A673 (cell line): Measurements from ENCODE around the gene KLHL10. TPM values are rescaled to one million over a fixed set of nuclear protein-coding genes. Genes with fewer than 3 reads are reported as not detected.

Experiments used
- BruUV-seq: library from RNA; stranded (reverse); fragments of 400-500 nt; replicated peaks from 2 replicates; lab custom pipeline; 2021; lab: Mats Ljungman, UMichigan
- CTCF ChIA-PET: fragments of 300-600 bp; sonication (Branson Sonifier 250); formaldehyde crosslinking; loops from one replicate; lab custom pipeline; 2022; ENCODE audit warnings: antibody characterized with exemption; lab: Charles Lee
- POLR2A ChIA-PET: fragments of 300-600 bp; sonication (Branson Sonifier 250); formaldehyde crosslinking; loops from one replicate; lab custom pipeline; 2022; ENCODE audit warnings: antibody characterized with exemption; ENCODE audit not compliant: low non-redundant PET; lab: Charles Lee
- DNase-seq: peaks from one replicate; pipeline ENCODE4 v3.0.0-alpha.2; 2015; ENCODE audit warnings: low spot score
- H3K27ac ChIP-seq: fragments of 200-600 bp; sonication (generic); 2 replicates; pipeline ENCODE4 v1.5.1; 2016; ENCODE audit warnings: mixed run types, low read depth, mild to moderate bottlenecking, mixed read lengths, antibody characterized with exemption, low read length; ENCODE audit not compliant: poor library complexity, severe bottlenecking
- H3K27me3 ChIP-seq: fragments of 200-600 bp; sonication (generic); replicated peaks from 2 replicates; pipeline ENCODE4 v1.6.1; 2017; ENCODE audit warnings: mixed run types, low read depth, mild to moderate bottlenecking, mixed read lengths, antibody characterized with exemption, low read length; ENCODE audit not compliant: insufficient read depth, poor library complexity
- H3K36me3 ChIP-seq: fragments of 200-600 bp; sonication (generic); 2 replicates; pipeline ENCODE4 v1.6.1; 2016; ENCODE audit warnings: mixed run types, mild to moderate bottlenecking, mixed read lengths, antibody characterized with exemption, low read length; ENCODE audit not compliant: insufficient read depth, poor library complexity, severe bottlenecking
- H3K4me1 ChIP-seq: fragments of 200-600 bp; sonication (generic); 2 replicates; pipeline ENCODE4 v1.6.1; 2017; ENCODE audit warnings: mixed run types, mild to moderate bottlenecking, mixed read lengths, antibody characterized with exemption, low read length; ENCODE audit not compliant: insufficient read depth, poor library complexity, severe bottlenecking
- H3K4me3 ChIP-seq: fragments of 200-600 bp; sonication (generic); 2 replicates; pipeline ENCODE4 v1.5.1; 2016; ENCODE audit warnings: low read depth, mixed run types, mild to moderate bottlenecking, mixed read lengths, low read length; ENCODE audit not compliant: poor library complexity, severe bottlenecking
- H3K9me3 ChIP-seq: fragments of 200-600 bp; sonication (generic); 2 replicates; pipeline ENCODE4 v1.6.1; 2016; ENCODE audit warnings: mixed run types, low read depth, mild to moderate bottlenecking, mixed read lengths, antibody characterized with exemption, low read length; ENCODE audit not compliant: poor library complexity, severe bottlenecking
- CTCF ChIP-seq: fragments of 300-800, 200-600 bp; sonication (generic); conservative IDR thresholded peaks from 2 replicates; pipeline ENCODE4 v1.5.1; 2017; ENCODE audit warnings: low read depth, mild to moderate bottlenecking, antibody characterized with exemption, low read length, moderate library complexity, mixed read lengths
- EZH2 ChIP-seq: fragments of 200-600 bp; sonication (generic); IDR thresholded peaks from 2 replicates; pipeline ENCODE4 v1.6.1; 2017; ENCODE audit warnings: borderline replicate concordance, low read depth, mild to moderate bottlenecking, mixed read lengths, antibody characterized with exemption, low read length; ENCODE audit not compliant: poor library complexity, severe bottlenecking
- intact Hi-C: fragments of 100-400 bp; cut with micrococcal nuclease; formaldehyde crosslinking; loops from one replicate; pipeline ENCODE4 v1.10.0; 2022; ENCODE audit not compliant: unreplicated experiment
- total RNA-seq: library from RNA; stranded (reverse); gene quantifications from 2 replicates; pipeline ENCODE4 v1.2.3, GENCODE V29; 2021

Gene KLHL10
- total RNA-seq, 1 experiment from 2014 or later: not detected

GRCh38 chr17:41799366-41799765 is 38.3 kb upstream of the KLHL10 start:
- Histone ChIP-seq H3K27ac (no peak overlapping the region), H3K4me3 (no peak overlapping the region), H3K27me3 (no peaks in the 10 kb centered on the region), H3K4me1 (no peaks in the 10 kb centered on the region), H3K9me3 (no peaks in the 10 kb centered on the region), H3K36me3 (no peaks in the 10 kb centered on the region)
- POLR2A ChIA-PET: no interaction called here
- BruUV-seq: no TSS peak
- intact Hi-C loops: no loop called here
- TF ChIP-seq CTCF (no peak), EZH2 (no peak)
- CTCF ChIA-PET: no interaction called here
- no peak for DNase-seq

- Histone ChIP-seq H3K27ac (no peak overlapping the region), H3K36me3 (no peaks in the 10 kb centered on the region), H3K4me3 (no peak overlapping the region), H3K4me1 (no peaks in the 10 kb centered on the region), H3K27me3 (no peaks in the 10 kb centered on the region), H3K9me3 (no peaks in the 10 kb centered on the region)
- BruUV-seq: no TSS peak
- CTCF ChIA-PET: no interaction called here
- DNase-seq: no peak
- TF ChIP-seq CTCF: no peak
- no peak for TF ChIP-seq EZH2
- POLR2A ChIA-PET: no interaction called here
- intact Hi-C loops: loop anchor here (1.0 kb wide), 1 partner anchor 62 kb away; no protein-coding TSS in a partner anchor
Observed at GRCh38 chr17:41800601-41801373, 36.8 kb upstream of the KLHL10 start.

DNA sequence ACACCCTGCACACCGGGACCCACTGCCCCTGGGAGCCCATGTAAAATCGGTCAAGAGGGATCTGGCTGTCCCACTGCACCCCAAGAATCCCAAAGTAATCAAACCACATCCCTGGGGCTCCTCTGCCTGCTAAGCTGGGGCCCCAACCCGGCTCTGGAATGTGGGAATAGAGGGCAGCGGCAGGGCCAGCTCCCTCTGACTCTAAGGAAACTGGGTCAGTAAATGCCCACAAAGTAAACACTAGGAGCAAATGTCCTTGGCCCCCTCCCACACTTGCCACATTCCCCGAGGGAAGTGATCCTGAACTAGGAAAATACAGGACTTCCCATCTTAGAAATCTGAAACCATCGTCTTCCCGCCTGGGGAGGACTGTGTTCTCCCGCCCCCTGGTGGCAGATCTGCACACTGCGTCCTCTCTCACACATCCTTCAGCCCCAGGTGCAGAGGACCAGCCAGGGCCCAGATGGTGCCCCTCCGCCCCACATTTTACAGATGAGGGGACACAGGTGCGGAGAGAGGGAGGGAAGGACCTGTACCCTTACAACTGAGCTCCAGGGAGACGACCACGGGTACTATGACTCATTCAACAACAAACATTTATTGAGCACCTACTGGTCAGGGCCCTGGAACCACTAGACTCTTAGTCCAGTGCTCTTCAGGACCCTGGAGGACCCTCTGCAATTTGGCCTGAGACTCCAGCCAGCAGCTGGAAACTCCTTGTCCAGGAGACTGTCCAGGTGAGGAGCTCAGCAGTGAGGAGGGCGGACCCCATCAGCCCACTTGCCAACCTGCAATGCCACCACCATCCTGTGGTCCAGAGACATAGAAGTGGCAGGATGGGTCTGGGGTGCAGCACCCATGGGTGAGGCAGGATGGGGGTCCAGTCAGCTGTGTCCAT is 36.0 kb upstream of the KLHL10 start:
- POLR2A ChIA-PET: no interaction called here
- no peak overlapping the region for H3K4me3 ChIP-seq
- TSS peak; percentile 64 for BruUV-seq
- H3K9me3 ChIP-seq: no peaks in the 10 kb centered on the region
- peak; percentile 66 for DNase-seq
- no peak overlapping the region for H3K27ac ChIP-seq
- H3K27me3 ChIP-seq: no peaks in the 10 kb centered on the region
- no peaks in the 10 kb centered on the region for H3K36me3 ChIP-seq
- intact Hi-C loops: loop anchor here (1.0 kb wide), 1 partner anchor 63 kb away; no protein-coding TSS in a partner anchor
- H3K4me1 ChIP-seq: no peaks in the 10 kb centered on the region
- CTCF ChIA-PET: no interaction called here
- TF ChIP-seq EZH2 (no peak), CTCF (peak; percentile 79)
